ENCODE measurements around the gene SPTY2D1. TPM values are rescaled to one million over a fixed set of nuclear protein-coding genes. Genes with fewer than 3 reads are reported as not detected.

Gene SPTY2D1
- total RNA-seq, 1 experiment from 2014 or later, result 15.6 TPM

Other genes with a start within 250 kb of the SPTY2D1 start
- gene LDHA, start 239.8 kb downstream of the SPTY2D1 start, total RNA-seq (2014; rRNA removed), result 1,402 and 1,441 TPM in 2 replicates
- 0.15 TPM in 1 of 2 replicates, not detected in the other for gene LDHC, start 222.0 kb downstream of the SPTY2D1 start, total RNA-seq (2014; rRNA removed)
- not detected in 2 replicates for gene LDHAL6A, start 178.5 kb downstream of the SPTY2D1 start, total RNA-seq (2014; rRNA removed)
- gene TSG101, start 107.4 kb downstream of the SPTY2D1 start, total RNA-seq (2014; rRNA removed), result 42.2 and 46.9 TPM in 2 replicates
- 15.6 and 22.2 TPM in 2 replicates for gene UEVLD, start 45.6 kb downstream of the SPTY2D1 start, total RNA-seq (2014; rRNA removed)
- gene MISFA, start 34.6 kb downstream of the SPTY2D1 start, total RNA-seq (2014; rRNA removed), result 0.36 TPM in 1 of 2 replicates, not detected in the other
- 1.6 and 2.9 TPM in 2 replicates for gene TMEM86A, start 64.4 kb upstream of the SPTY2D1 start, total RNA-seq (2014; rRNA removed)
- gene IGSF22, start 91.8 kb upstream of the SPTY2D1 start, total RNA-seq (2014; rRNA removed), result 0.12 TPM in 1 of 2 replicates, not detected in the other
- gene PTPN5, start 157.5 kb upstream of the SPTY2D1 start, total RNA-seq (2014; rRNA removed), result 0.95 and 2.8 TPM in 2 replicates

All from PC-3 (cell line).